GM18867 (cell line): ENCODE data around the gene SAG.
A peak's percentile ranks its signal among the peaks of the same experiment; 100 is the strongest.

Source experiments
- ATAC-seq: cut with Tn5 transposase; IDR thresholded peaks from one replicate; pipeline ENCODE4 v1.9.1; 2021; ENCODE audit warnings: mild to moderate bottlenecking, moderate library complexity; ENCODE audit not compliant: unreplicated experiment

The SAG gene

GRCh38 chr2:233287871-233288270 lies 19.7 kb upstream of the SAG start:
- ATAC-seq = no peak

- no peak for ATAC-seq
Observed at GRCh38 chr2:233288663-233289062, 19.0 kb upstream of the SAG start.

GRCh38 chr2:233289648-233290047 lies 18.0 kb upstream of the SAG start:
- ATAC-seq = no peak

GRCh38 chr2:233290051-233290845 lies 17.4 kb upstream of the SAG start:
- no peak for ATAC-seq

- ATAC-seq = no peak
Observed at GRCh38 chr2:233295891-233296290, 11.7 kb upstream of the SAG start.

- no peak for ATAC-seq
Observed at GRCh38 chr2:233297076-233297475, 10.5 kb upstream of the SAG start.

GRCh38 chr2:233300401-233300800 lies 7.2 kb upstream of the SAG start:
- no peak for ATAC-seq

- ATAC-seq = no peak
Observed at GRCh38 chr2:233301248-233301647, 6.4 kb upstream of the SAG start.

GRCh38 chr2:233301811-233302210 lies 5.8 kb upstream of the SAG start:
- no peak for ATAC-seq

GRCh38 chr2:233303252-233303651 lies 4.4 kb upstream of the SAG start:
- ATAC-seq = no peak

- ATAC-seq = no peak
Observed at GRCh38 chr2:233311241-233311926, 3.8 kb downstream of the SAG start.

GRCh38 chr2:233312874-233313273 lies 5.3 kb downstream of the SAG start:
- peak; percentile 44 for ATAC-seq

GRCh38 chr2:233314180-233314925 lies 6.7 kb downstream of the SAG start:
- ATAC-seq = no peak

- no peak for ATAC-seq
Observed at GRCh38 chr2:233317196-233317943, 9.8 kb downstream of the SAG start.

GRCh38 chr2:233319256-233319655 lies 11.6 kb downstream of the SAG start:
- no peak for ATAC-seq

- no peak for ATAC-seq
Observed at GRCh38 chr2:233320470-233320869, 12.9 kb downstream of the SAG start.

- ATAC-seq = no peak
Observed at GRCh38 chr2:233321166-233321565, 13.6 kb downstream of the SAG start.

- no peak for ATAC-seq
Observed at GRCh38 chr2:233323851-233324250, 16.2 kb downstream of the SAG start.

- ATAC-seq = no peak
Observed at GRCh38 chr2:233325256-233325655, 17.6 kb downstream of the SAG start.

GRCh38 chr2:233325814-233326213 lies 18.2 kb downstream of the SAG start:
- ATAC-seq = no peak

GRCh38 chr2:233326500-233326899 lies 18.9 kb downstream of the SAG start:
- no peak for ATAC-seq
